ENCODE results near the gene ZNF346.

GRCh38 chr5:177049285-177049684 lies 26.8 kb downstream of the ZNF346 start:
- TF ChIP-seq, protein P1, sequence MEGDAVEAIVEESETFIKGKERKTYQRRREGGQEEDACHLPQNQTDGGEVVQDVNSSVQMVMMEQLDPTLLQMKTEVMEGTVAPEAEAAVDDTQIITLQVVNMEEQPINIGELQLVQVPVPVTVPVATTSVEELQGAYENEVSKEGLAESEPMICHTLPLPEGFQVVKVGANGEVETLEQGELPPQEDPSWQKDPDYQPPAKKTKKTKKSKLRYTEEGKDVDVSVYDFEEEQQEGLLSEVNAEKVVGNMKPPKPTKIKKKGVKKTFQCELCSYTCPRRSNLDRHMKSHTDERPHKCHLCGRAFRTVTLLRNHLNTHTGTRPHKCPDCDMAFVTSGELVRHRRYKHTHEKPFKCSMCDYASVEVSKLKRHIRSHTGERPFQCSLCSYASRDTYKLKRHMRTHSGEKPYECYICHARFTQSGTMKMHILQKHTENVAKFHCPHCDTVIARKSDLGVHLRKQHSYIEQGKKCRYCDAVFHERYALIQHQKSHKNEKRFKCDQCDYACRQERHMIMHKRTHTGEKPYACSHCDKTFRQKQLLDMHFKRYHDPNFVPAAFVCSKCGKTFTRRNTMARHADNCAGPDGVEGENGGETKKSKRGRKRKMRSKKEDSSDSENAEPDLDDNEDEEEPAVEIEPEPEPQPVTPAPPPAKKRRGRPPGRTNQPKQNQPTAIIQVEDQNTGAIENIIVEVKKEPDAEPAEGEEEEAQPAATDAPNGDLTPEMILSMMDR (IDR thresholded peaks at IDR 0.05), result no peak
- TF ChIP-seq POLR2A (IDR thresholded peaks at IDR 0.05) (no peak), POLR2AphosphoS5 (IDR thresholded peaks at IDR 0.05) (no peak)

All from prostate gland (tissue), 2 donors.